HepG2 (cell line): Measurements from ENCODE around the gene MGAT4C. TPM values are rescaled to one million over a fixed set of nuclear protein-coding genes. Genes with fewer than 3 reads are reported as not detected.

Source experiments
- ATAC-seq: fragments of 200-7000 bp; cut with Tn5 transposase; 3 replicates; pipeline ENCODE4 v1.9.1; 2020; ENCODE audit warnings: mild to moderate bottlenecking, moderate library complexity
- BruUV-seq: library from RNA; stranded (reverse); fragments of 400-500 nt; replicated peaks from 2 replicates; lab custom pipeline; 2021; lab: Mats Ljungman, UMichigan
- CTCF ChIA-PET: fragments of 300-600 bp; formaldehyde crosslinking; extraction: SDS; loops from one replicate; lab custom pipeline; 2021; ENCODE audit warnings: low total read pairs, inconsistent platforms, low intra/inter-chr PET ratio; lab: Yijun Ruan, JAX
- POLR2A ChIA-PET: fragments of 350-600 bp; sonication (Branson Sonifier 250); formaldehyde crosslinking; loops from one replicate; lab custom pipeline; 2020; ENCODE audit warnings: antibody characterized with exemption, inconsistent platforms; lab: Yijun Ruan, JAX
- DNase-seq: peaks from one replicate; pipeline ENCODE4 v3.0.0-alpha.2; 2015; ENCODE audit warnings: low spot score
- FAIRE-seq: peaks from 3 replicates; lab custom pipeline; 2011; peaks lifted over from hg19 to GRCh38; lab: Jason Lieb, UNC
- H2AFZ ChIP-seq: one replicate; pipeline ENCODE4 v1.6.1; 2011; ENCODE audit warnings: low read length, inconsistent platforms
- H3K27ac ChIP-seq: fragments of 300-600 bp; 3 replicates; pipeline ENCODE4 v1.8.0; 2011; ENCODE audit warnings: mixed run types, mild to moderate bottlenecking, mixed read lengths, low read length, inconsistent platforms; ENCODE audit not compliant: insufficient read depth; ENCODE audit errors: extremely low read length
- H3K27me3 ChIP-seq, 2 experiments: fragments of 200-600 bp in 1 of 2; 2 replicates in 1 of 2; 3 replicates in 1 of 2; pipeline versions ENCODE4 v1.6.0 to v1.8.0; 2011; ENCODE audit warnings: low read length in 2 of 2, mild to moderate bottlenecking in 2 of 2, moderate library complexity in 2 of 2, inconsistent platforms in 1 of 2; ENCODE audit not compliant: insufficient read depth in 2 of 2, control insufficient read depth in 1 of 2
- H3K36me3 ChIP-seq, 2 experiments: fragments of 200-600 bp in 1 of 2; replicated peaks in 1 of 2; 2 replicates in 1 of 2; 3 replicates in 1 of 2; pipeline versions ENCODE4 v1.5.1 to v1.8.0; 2011; ENCODE audit warnings: low read length in 2 of 2, inconsistent platforms in 1 of 2; ENCODE audit not compliant: insufficient read depth in 2 of 2, control insufficient read depth in 1 of 2
- H3K4me1 ChIP-seq: 2 replicates; pipeline ENCODE4 v1.5.1; 2012; ENCODE audit warnings: low read length, inconsistent platforms; ENCODE audit not compliant: insufficient read depth
- H3K4me2 ChIP-seq: 2 replicates; pipeline ENCODE4 v1.6.0; 2011; ENCODE audit warnings: low read depth, low read length, inconsistent platforms
- H3K4me3 ChIP-seq, 3 experiments: fragments of 200-600 bp in 1 of 3; sonication (generic), shearing (Covaris generic) in 1 of 3; replicated peaks in 1 of 3; 2 replicates each; pipeline ENCODE4 v1.5.1; 2011 to 2016; ENCODE audit warnings: low read length in 3 of 3, inconsistent platforms in 2 of 3, low read depth in 2 of 3, mild to moderate bottlenecking in 2 of 3, control low read depth in 1 of 3, mixed read lengths in 1 of 3; ENCODE audit not compliant: insufficient read depth in 1 of 3
- H3K79me2 ChIP-seq: one replicate; pipeline ENCODE4 v1.6.1; 2011; ENCODE audit warnings: low read length, inconsistent platforms; ENCODE audit not compliant: insufficient read depth
- H3K9ac ChIP-seq: 2 replicates; pipeline ENCODE4 v1.6.0; 2011; ENCODE audit warnings: mild to moderate bottlenecking, low read depth, low read length, inconsistent platforms; ENCODE audit not compliant: insufficient read depth
- H3K9me3 ChIP-seq: 2 replicates; pipeline ENCODE4 v1.5.1; 2012; ENCODE audit warnings: mild to moderate bottlenecking, low read length
- H4K20me1 ChIP-seq: 2 replicates; pipeline ENCODE4 v1.6.0; 2011; ENCODE audit warnings: inconsistent platforms, mild to moderate bottlenecking, low read length, moderate library complexity; ENCODE audit not compliant: insufficient read depth
- DZIP1 ChIP-seq: sonication (generic); formaldehyde crosslinking; IDR thresholded peaks from 2 replicates; pipeline ENCODE4 v1.5.0; 2020; ENCODE audit warnings: mild to moderate bottlenecking, missing genetic modification reagents
- NFKBIZ ChIP-seq: IDR thresholded peaks from 2 replicates; pipeline ENCODE4 v1.6.1; 2018; ENCODE audit warnings: missing genetic modification reagents, missing compliant biosample characterization
- PHF20 ChIP-seq: sonication (generic); formaldehyde crosslinking; IDR thresholded peaks from 2 replicates; pipeline ENCODE4 v1.5.0; 2020; ENCODE audit warnings: mild to moderate bottlenecking, missing genetic modification reagents
- POLR2AphosphoS5 ChIP-seq: IDR thresholded peaks from 2 replicates; pipeline ENCODE4 v1.6.1; 2012; ENCODE audit warnings: low read depth, low read length
- RAD51 ChIP-seq: fragments of 450-650 bp; IDR thresholded peaks from 2 replicates; pipeline ENCODE4 v1.6.1; 2016; ENCODE audit warnings: borderline replicate concordance
- SSRP1 ChIP-seq: IDR thresholded peaks from 2 replicates; pipeline ENCODE4 v1.6.1; 2016; ENCODE audit warnings: control low read depth
- THRA ChIP-seq: sonication (generic); formaldehyde crosslinking; IDR thresholded peaks from 2 replicates; pipeline ENCODE4 v1.4.0; 2020; ENCODE audit warnings: missing genetic modification reagents, borderline replicate concordance
- ZNF350 ChIP-seq: sonication (generic); formaldehyde crosslinking; IDR thresholded peaks from 2 replicates; pipeline ENCODE4 v1.4.0; 2020; ENCODE audit warnings: mild to moderate bottlenecking, low read depth, missing genetic modification reagents, borderline replicate concordance
- WGBS: methylation state at CpG from one replicate; pipeline ENCODE4 v1.1.6; 2017; ENCODE audit warnings: low lambda C conversion rate; 5-methylcytosine and 5-hydroxymethylcytosine counted together
- in situ Hi-C: cut with HindIII; loops from 2 replicates; pipeline ENCODE4 v1.10.0; 2017; ENCODE audit warnings: low pct_unique_long_range_greater_than_20kb; ENCODE audit not compliant: extremely low pct_ligation_motif_present
- intact Hi-C: fragments of 100-400 bp; cut with micrococcal nuclease; formaldehyde crosslinking; loops from one replicate; pipeline ENCODE4 v1.10.0; 2022; ENCODE audit not compliant: unreplicated experiment
- polyA plus RNA-seq, 8 experiments: library from polyadenylated mRNA; depleted of rRNA in 3 of 8; stranded (reverse) in 7 of 8; unstranded in 1 of 8; fragments of >200 nt; fragmentation: Illumina TruSeq in 4 of 8; extraction: Trizol in 4 of 8; gene quantifications; 2 replicates each; pipeline versions ENCODE4 v1.2.1 to v1.2.3, GENCODE V29; 2011 to 2016; ENCODE audit warnings: low read depth in 4 of 8, missing spikeins in 1 of 8, mixed read lengths in 1 of 8; ENCODE audit not compliant: insufficient read depth in 1 of 8
- total RNA-seq, 5 experiments: library from RNA; depleted of rRNA; stranded (reverse); fragments of >200 nt; fragmentation: Illumina TruSeq; extraction: Trizol; gene quantifications; 2 replicates each; pipeline ENCODE4 v1.2.3, GENCODE V29; 2016; ENCODE audit warnings: low read depth in 1 of 5

Gene MGAT4C
- total and polyA plus RNA-seq, 2 of the 13 experiments (the other 11 are each of a cell fraction or from before 2014, with no cell fraction given), result not detected

- Histone ChIP-seq H3K4me3 (no peak overlapping the region), H3K79me2 (no peaks in the 10 kb centered on the region), H3K27ac (no peak overlapping the region), H4K20me1 (no peaks in the 10 kb centered on the region), H3K36me3 (no peaks in the 10 kb centered on the region), H3K9me3 (peaks cover 25% of the 10 kb centered on the region), H3K4me2 (no peak overlapping the region), H2AFZ (no peak overlapping the region), H3K4me1 (no peaks in the 10 kb centered on the region), H3K9ac (no peak overlapping the region), H3K27me3 (no peaks in the 10 kb centered on the region)
- TF ChIP-seq SSRP1 (no peak), POLR2AphosphoS5 (no peak), ZNF350 (CRISPR knock-in tag) (no peak), THRA (CRISPR knock-in tag) (no peak), DZIP1 (CRISPR knock-in tag) (no peak), NFKBIZ (no peak), RAD51 (no peak), PHF20 (CRISPR knock-in tag) (no peak)
- no peak for DNase-seq
- BruUV-seq, result no TSS peak
- ATAC-seq, result no peak
- WGBS, result 0% methylated on average over 3 of the region's 3 CpGs
- CTCF ChIA-PET, result no interaction called here
- no peak for FAIRE-seq
- POLR2A ChIA-PET, result no interaction called here
- in situ Hi-C loops, result no loop called here
- intact Hi-C loops, result no loop called here
Measured at GRCh38 chr12:86042062-86042461, 214.1 kb downstream of the MGAT4C start.
